Endodermal cell (in vitro differentiated cells): ENCODE data around the gene PADI1. TPM values are rescaled to one million over a fixed set of nuclear protein-coding genes. Genes with fewer than 3 reads are reported as not detected.
A peak's percentile ranks its signal among the peaks of the same experiment; 100 is the strongest.

ENCODE experiments used
- DNase-seq: peaks from one replicate; pipeline ENCODE4 v3.0.0-alpha.2; 2017
- H3K27ac ChIP-seq: 2 replicates; pipeline ENCODE4 v1.5.1; 2013; ENCODE audit warnings: mild to moderate bottlenecking, low read depth, low read length, moderate library complexity
- H3K27me3 ChIP-seq: 2 replicates; pipeline ENCODE4 v1.6.1; 2013; ENCODE audit warnings: mild to moderate bottlenecking, low read length, moderate library complexity; ENCODE audit not compliant: insufficient read depth, control insufficient read depth, poor library complexity, severe bottlenecking
- H3K36me3 ChIP-seq: 2 replicates; pipeline ENCODE4 v1.7.0; 2013; ENCODE audit warnings: mild to moderate bottlenecking, low read length, moderate library complexity; ENCODE audit not compliant: control insufficient read depth, insufficient read depth
- H3K4me1 ChIP-seq: one replicate; pipeline ENCODE4 v1.7.0; 2013; ENCODE audit warnings: low read length; ENCODE audit not compliant: control insufficient read depth, insufficient read depth
- H3K4me3 ChIP-seq: 2 replicates; pipeline ENCODE4 v1.5.1; 2013; ENCODE audit warnings: mild to moderate bottlenecking, low read length, moderate library complexity
- H3K9ac ChIP-seq: 2 replicates; pipeline ENCODE4 v1.6.1; 2013; ENCODE audit warnings: mild to moderate bottlenecking, low read length, moderate library complexity; ENCODE audit not compliant: poor library complexity, severe bottlenecking; ENCODE audit errors: extremely low read depth
- H3K9me3 ChIP-seq: 2 replicates; pipeline ENCODE4 v1.6.1; 2013; ENCODE audit warnings: mild to moderate bottlenecking, low read length, moderate library complexity; ENCODE audit not compliant: control insufficient read depth
- H3K27ac Mint-ChIP-seq: 2 replicates; pipeline ENCODE4 v1.8.0; 2020; ENCODE audit warnings: mixed read lengths
- H3K27me3 Mint-ChIP-seq: 2 replicates; pipeline ENCODE4 v1.8.0; 2021; ENCODE audit warnings: mild to moderate bottlenecking, mixed read lengths; ENCODE audit not compliant: insufficient read depth
- H3K36me3 Mint-ChIP-seq: 2 replicates; pipeline ENCODE4 v1.8.0; 2020; ENCODE audit warnings: low read depth, mixed read lengths
- H3K4me1 Mint-ChIP-seq: 2 replicates; pipeline ENCODE4 v1.8.0; 2020; ENCODE audit warnings: mixed read lengths
- H3K4me3 Mint-ChIP-seq: 2 replicates; pipeline ENCODE4 v1.8.0; 2020; ENCODE audit warnings: mild to moderate bottlenecking, moderate library complexity, mixed read lengths
- H3K9me3 Mint-ChIP-seq: 2 replicates; pipeline ENCODE4 v1.8.0; 2020; ENCODE audit warnings: mild to moderate bottlenecking, mixed read lengths
- WGBS, 2 experiments: methylation state at CpG; one replicate each; pipeline versions ENCODE4 v1.1.5 to v1.1.7; 2013; ENCODE audit warnings: missing lambda C conversion rate in 2 of 2, mixed read lengths in 1 of 2; ENCODE audit not compliant: insufficient coverage in 1 of 2, insufficient read length in 1 of 2; 5-methylcytosine and 5-hydroxymethylcytosine counted together
- total RNA-seq, 2 donors: library from RNA; stranded (reverse); fragmentation: NEBNext Ultra II Directional in 1 of 2; extraction: Animal tissue kit (Norgen Biotek cat#: 25700) in 1 of 2; gene quantifications; 2 replicates in 1 of 2; 3 replicates in 1 of 2; pipeline ENCODE4 v1.2.1, GENCODE V29; 2021
- TF ChIP-seq, protein P1 (sequence below): fragments of 200-600 bp; sonication (generic); conservative IDR thresholded peaks from 2 replicates; pipeline ENCODE4 v1.5.0; 2021; ENCODE audit warnings: antibody characterized with exemption, mild to moderate bottlenecking

Gene PADI1
- total RNA-seq, 2 donors from 2014 or later = 0.13 TPM; not detected in 1

- Histone ChIP-seq H3K4me1 (peaks cover 14% of the 10 kb centered on the region), H3K27ac (no peak overlapping the region), H3K36me3 (no peaks in the 10 kb centered on the region), H3K27me3 (no peaks in the 10 kb centered on the region), H3K9ac (no peak overlapping the region), H3K4me3 (no peak overlapping the region), H3K9me3 (no peaks in the 10 kb centered on the region)
- no peak overlapping the region for H3K27ac Mint-ChIP-seq
- 85 to 94% methylated on average over 4 to 5 of the region's 5 CpGs for WGBS, 2 experiments
- no peaks in the 10 kb centered on the region for H3K9me3 Mint-ChIP-seq
- H3K4me1 Mint-ChIP-seq = peaks cover 13% of the 10 kb centered on the region
- H3K4me3 Mint-ChIP-seq = no peak overlapping the region
- peaks cover 13% of the 10 kb centered on the region for H3K27me3 Mint-ChIP-seq
- DNase-seq = peak; percentile 29
- no peaks in the 10 kb centered on the region for H3K36me3 Mint-ChIP-seq
- TF ChIP-seq, protein P1, sequence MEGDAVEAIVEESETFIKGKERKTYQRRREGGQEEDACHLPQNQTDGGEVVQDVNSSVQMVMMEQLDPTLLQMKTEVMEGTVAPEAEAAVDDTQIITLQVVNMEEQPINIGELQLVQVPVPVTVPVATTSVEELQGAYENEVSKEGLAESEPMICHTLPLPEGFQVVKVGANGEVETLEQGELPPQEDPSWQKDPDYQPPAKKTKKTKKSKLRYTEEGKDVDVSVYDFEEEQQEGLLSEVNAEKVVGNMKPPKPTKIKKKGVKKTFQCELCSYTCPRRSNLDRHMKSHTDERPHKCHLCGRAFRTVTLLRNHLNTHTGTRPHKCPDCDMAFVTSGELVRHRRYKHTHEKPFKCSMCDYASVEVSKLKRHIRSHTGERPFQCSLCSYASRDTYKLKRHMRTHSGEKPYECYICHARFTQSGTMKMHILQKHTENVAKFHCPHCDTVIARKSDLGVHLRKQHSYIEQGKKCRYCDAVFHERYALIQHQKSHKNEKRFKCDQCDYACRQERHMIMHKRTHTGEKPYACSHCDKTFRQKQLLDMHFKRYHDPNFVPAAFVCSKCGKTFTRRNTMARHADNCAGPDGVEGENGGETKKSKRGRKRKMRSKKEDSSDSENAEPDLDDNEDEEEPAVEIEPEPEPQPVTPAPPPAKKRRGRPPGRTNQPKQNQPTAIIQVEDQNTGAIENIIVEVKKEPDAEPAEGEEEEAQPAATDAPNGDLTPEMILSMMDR = no peak
Observed at GRCh38 chr1:17200756-17201155, 4.2 kb upstream of the PADI1 start.

DNA sequence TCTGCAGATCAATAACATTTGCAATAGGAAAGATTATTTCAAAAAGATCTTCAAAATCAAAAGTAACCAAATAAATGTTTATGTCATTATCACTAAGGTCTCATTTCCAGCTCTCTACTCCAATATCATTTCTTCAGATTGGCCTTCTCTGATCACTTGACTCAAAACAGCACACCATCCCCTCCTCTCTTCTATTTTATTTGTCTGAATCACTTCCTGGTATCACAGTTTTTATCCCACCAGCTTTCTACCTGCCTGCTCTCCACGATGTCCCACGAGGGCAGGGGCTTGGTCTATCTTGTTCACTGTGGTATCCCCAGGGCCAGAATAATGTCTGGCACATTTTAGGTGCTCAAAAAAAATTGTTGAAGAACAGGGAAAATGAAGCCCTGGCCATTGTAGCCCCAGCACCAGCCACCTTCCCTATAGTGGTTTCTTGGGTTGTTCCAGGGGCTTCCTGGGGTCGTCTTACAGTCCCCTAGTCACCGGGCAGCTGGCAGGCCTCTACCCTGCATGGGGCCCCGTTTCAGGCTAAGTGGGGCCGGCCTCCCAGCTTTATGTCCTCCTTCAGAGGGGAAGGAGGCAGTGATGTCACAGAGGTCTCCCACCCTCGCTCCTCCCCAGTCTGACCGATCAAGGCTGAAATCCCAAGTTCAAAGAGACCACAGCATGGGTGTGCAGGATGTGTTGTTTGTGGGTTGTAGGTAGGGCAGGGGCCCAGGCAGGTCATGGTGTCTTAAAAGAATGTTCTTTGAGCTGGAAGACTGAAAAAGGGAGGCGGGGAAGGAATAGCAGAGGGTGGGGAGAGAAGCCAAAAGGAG, 3.5 kb upstream of the PADI1 start:
- Histone ChIP-seq H3K27ac (no peak overlapping the region), H3K27me3 (no peaks in the 10 kb centered on the region), H3K9ac (no peak overlapping the region), H3K36me3 (no peaks in the 10 kb centered on the region), H3K4me1 (peaks cover 14% of the 10 kb centered on the region), H3K9me3 (no peaks in the 10 kb centered on the region), H3K4me3 (no peak overlapping the region)
- Mint-ChIP-seq H3K27ac (no peak overlapping the region), H3K27me3 (peaks cover 11% of the 10 kb centered on the region), H3K9me3 (no peaks in the 10 kb centered on the region), H3K4me3 (no peak overlapping the region), H3K36me3 (no peaks in the 10 kb centered on the region), H3K4me1 (peaks cover 13% of the 10 kb centered on the region)
- TF ChIP-seq, protein P1 = no peak
- WGBS, 2 experiments = 62 to 80% methylated on average over 9 of the region's 9 CpGs
- peak; percentile 51 for DNase-seq

DNA sequence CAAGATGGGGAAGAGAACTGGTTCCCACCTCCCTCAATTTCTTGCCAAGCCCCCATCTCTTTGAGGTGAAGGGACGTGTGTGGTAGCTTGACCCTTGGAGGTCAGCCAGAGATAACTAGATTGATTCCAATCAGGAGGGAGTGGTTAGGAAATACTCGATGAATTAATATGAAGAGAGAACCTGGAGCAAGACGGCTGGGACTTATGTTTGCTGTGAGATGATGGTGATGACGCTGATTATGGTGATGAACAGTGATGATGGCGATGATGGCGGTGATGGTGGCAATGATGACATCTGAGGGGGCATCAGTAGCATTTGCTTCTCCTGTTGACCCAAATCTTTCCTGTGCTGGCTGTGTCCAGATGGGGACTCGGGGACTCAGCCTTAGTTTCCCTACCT, 724 bp downstream of the PADI1 start:
- 94 to 97% methylated on average over 6 to 7 of the region's 7 CpGs for WGBS, 2 experiments
- H3K9ac ChIP-seq = no peak overlapping the region
- H3K27ac Mint-ChIP-seq = no peak overlapping the region
- H3K4me1 Mint-ChIP-seq = peaks cover 3% of the 10 kb centered on the region
- H3K27me3 ChIP-seq = no peaks in the 10 kb centered on the region
- H3K27me3 Mint-ChIP-seq = peaks cover 9% of the 10 kb centered on the region
- no peaks in the 10 kb centered on the region for H3K36me3 Mint-ChIP-seq
- H3K4me1 ChIP-seq = peaks cover under 1% of the 10 kb centered on the region
- no peaks in the 10 kb centered on the region for H3K9me3 Mint-ChIP-seq
- no peak overlapping the region for H3K4me3 Mint-ChIP-seq
- TF ChIP-seq, protein P1 = no peak
- H3K27ac ChIP-seq = no peak overlapping the region
- DNase-seq = no peak
- no peaks in the 10 kb centered on the region for H3K36me3 ChIP-seq
- no peaks in the 10 kb centered on the region for H3K9me3 ChIP-seq
- no peak overlapping the region for H3K4me3 ChIP-seq
